Glomerular endothelial cell (primary cell): ENCODE measurements around the gene RNF115. TPM values are rescaled to one million over a fixed set of nuclear protein-coding genes. Genes with fewer than 3 reads are reported as not detected.
"Not testable (repeated sequence)": the region's sequence is repeated elsewhere in the genome, so short reads cannot be mapped to it uniquely, and the experiment has no call there.

Source experiments
- DNase-seq: peaks from one replicate; pipeline ENCODE4 v3.0.0-alpha.2; 2011; ENCODE audit warnings: low read depth, low spot score; ENCODE audit errors: extremely low read depth
- total RNA-seq: library from RNA; depleted of rRNA; stranded (reverse); fragments of >200 nt; gene quantifications from 2 replicates; pipeline ENCODE4 v1.2.3, GENCODE V29; 2015

RNF115 gene
- total RNA-seq, 1 donor from 2014 or later = 12.3 TPM

DNA sequence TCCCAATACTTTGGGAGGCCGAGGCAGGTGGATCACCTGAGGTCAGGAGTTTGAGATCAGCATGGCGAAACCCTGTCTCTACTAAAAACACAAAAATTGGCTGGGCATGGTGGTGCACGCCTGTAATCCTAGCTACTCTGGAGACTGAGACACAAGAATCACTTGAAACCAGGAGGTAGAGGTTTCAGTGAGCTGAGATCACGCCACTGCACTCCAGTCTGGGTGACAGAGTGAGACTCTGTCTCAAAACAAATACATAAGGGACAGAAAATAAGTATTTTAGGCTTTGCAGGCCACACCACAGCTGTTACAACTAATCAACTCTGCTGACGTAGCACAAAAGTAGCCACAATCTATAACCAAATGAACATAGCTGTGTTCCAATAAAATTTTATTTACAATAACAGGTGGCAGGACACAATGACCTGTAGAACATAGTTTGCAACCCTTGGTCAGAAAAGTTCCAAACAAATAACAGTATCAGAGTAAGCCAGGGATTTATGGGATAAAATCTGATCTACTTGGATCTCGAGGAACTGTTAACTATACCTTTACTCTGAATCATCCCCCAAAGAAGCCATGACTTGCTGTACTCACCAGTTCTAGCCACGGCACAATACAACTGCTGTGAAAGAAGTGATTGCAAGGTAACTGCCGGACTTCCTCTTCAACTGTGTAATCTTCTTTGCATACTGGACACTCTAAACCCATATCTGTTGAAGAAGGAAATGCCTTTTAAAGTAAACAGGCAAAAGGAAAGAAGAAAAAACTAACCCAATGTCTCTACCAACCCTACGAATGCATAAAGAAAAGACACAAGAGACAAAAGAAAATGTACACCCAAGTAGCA is 76.3 kb downstream of the RNF115 start:
- DNase-seq = no peak

GRCh38 chr1:145740269-145740668 is 83.6 kb downstream of the RNF115 start:
- no peak for DNase-seq

GRCh38 chr1:145736191-145736590 is 87.7 kb downstream of the RNF115 start:
- DNase-seq = no peak

DNA sequence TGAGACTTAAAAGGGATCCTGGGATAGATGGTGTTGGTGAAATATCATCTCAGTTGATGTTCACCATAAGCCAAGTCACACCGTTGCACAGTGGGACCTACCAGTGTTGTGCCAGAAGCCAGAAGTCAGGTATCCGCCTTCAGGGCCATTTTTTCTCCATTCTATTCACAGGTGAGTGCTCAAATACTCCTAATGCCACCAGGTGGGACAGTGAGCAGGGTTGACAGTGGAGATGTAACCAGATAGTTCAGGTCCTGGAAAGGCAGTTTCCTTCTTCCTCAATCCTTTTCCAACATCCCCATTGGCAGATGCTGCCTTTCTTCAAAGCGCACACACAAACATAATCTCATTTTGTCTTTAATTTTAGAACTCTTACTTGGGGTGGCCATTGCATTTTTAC is 93.0 kb downstream of the RNF115 start:
- no peak for DNase-seq

GRCh38 chr1:145730467-145730866 is 93.4 kb downstream of the RNF115 start:
- no peak for DNase-seq

- no peak for DNase-seq
These were observed 94.0 kb downstream of the RNF115 start for GRCh38 chr1:145729666-145730436.

DNA sequence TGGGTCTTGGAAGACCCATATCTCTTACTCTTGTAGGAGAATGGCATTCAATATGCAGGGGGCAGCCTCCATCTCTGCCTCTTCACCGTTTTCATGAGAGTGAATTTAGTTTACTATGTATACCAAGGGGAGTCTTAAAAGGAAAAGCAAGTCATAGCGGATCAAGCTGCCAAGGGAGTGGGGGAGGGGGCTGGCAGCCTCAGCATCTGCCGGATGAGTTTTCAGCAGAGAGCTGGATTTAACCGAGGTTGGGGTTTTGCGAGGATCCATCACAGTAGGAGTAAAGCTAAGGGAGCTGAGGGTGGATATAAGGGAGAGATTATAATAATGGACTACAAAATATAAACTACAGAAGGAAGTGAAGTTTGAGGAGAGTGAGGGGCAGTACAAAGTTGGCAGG is 94.7 kb downstream of the RNF115 start:
- no peak for DNase-seq

- DNase-seq = not testable (repeated sequence)
These were observed 97.7 kb downstream of the RNF115 start for GRCh38 chr1:145726193-145726592.

- DNase-seq = no peak
These were observed 102.8 kb downstream of the RNF115 start for GRCh38 chr1:145720878-145721671.

DNA sequence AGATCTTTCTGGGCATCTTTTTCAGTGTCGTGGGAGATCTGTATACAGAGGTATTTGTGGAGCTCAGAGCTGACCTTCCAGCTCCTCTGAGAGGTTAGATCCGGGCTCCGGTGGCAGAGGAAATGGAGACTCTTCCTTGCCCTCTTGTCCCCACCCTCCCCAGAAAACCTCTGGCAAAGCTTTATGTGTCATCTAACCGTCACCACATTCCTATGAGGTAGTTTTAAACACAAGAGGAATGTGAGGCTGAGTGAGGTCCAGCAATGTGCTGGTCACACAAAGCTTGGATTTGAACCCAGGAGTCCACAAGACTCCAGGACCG is 103.4 kb downstream of the RNF115 start:
- no peak for DNase-seq

GRCh38 chr1:145719230-145720079 is 104.4 kb downstream of the RNF115 start, which contains the start of gene CD160:
CD160 (plus strand) TSS chr1:145719499; CDS start chr1:145728328, 8,829 bp downstream.
- no peak for DNase-seq

DNA sequence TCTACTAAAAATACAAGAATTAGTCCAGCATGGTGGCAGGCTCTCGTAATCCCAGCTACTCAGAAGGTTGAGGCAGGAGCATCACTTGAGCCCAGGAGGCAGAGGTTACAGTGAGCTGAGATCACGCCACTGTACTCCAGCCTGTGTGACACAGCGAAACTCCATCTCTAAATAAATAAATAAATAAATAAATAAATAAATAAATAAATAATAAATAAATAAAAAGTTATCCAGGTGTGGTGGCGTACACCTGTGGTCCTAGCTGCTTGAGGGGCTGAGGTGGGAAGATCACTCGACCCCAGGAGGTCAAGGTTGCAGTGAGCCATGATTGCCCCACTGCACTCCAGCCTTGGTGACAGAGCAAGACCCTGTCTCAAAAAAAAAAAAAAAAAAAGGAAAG is 105.4 kb downstream of the RNF115 start:
- not testable (repeated sequence) for DNase-seq

DNA sequence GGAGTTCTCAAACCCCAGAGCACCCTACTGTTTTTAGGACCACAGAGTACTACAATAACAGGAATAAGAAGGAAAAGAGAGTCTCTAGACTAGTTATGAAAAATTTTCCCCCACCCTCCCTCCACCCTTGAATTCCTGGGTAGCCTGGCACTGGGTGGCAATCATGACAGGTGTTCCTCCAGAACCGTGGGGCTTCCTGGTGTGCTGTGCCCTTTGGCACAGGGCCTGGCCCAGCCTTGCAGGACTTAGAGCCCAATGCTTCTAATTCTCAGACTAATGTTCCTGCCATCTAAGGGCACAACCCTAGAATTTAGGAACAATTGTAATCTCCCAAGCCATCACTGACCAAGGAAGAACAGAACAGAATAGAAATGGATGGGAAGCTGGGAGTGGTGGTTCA is 106.1 kb downstream of the RNF115 start:
- no peak for DNase-seq

GRCh38 chr1:145716641-145717345 is 107.1 kb downstream of the RNF115 start:
- DNase-seq = no peak

DNA sequence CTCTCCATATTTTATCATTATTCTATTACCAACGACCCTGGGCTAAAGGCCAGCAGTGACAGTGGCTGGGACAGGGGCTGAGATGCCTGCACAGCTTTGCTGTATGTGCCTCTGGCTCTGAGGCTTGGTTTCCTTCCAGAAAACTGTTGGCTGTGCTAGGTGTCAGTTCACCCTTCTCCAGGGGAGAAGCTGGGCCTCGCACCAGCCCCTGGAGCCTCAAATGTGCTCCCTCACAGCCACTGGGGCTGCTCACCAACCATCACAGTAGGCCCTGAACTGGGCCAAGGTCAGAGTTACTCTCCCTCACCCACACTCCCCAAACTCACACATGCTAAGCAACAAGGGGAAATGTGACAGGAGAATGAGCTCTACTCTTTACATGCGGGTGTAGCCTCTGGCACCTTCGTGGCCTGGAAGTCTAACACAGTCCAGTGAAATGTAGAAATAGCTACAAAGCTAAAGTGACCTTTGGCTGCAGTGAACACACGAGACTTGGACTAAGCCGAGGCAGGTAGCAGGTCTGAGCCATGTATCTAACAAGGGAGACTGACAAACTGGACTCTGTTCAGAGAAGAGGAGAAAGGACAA is 109.3 kb downstream of the RNF115 start:
- DNase-seq = no peak

- DNase-seq = no peak
These were observed 112.7 kb downstream of the RNF115 start for GRCh38 chr1:145711213-145711651.

GRCh38 chr1:145710291-145711027 is 113.4 kb downstream of the RNF115 start:
- no peak for DNase-seq

GRCh38 chr1:145708063-145708462 is 115.8 kb downstream of the RNF115 start:
- DNase-seq = no peak
